ENCODE measurements around the gene RPL5.
A peak's percentile ranks its signal among the peaks of the same experiment; 100 is the strongest.
"Not testable (repeated sequence)": the region's sequence is repeated elsewhere in the genome, so short reads cannot be mapped to it uniquely, and the experiment has no call there.

RPL5 gene

GRCh38 chr1:92831762-92832536 is at the start of gene RPL5:
TSS of gene RPL5 (plus strand) at chr1:92832040. CDS start at chr1:92832115, 75 bp downstream.
- peak; percentile 92 to 94 for DNase-seq (ENCODE audit: low read depth in 2 of 2)

DNA sequence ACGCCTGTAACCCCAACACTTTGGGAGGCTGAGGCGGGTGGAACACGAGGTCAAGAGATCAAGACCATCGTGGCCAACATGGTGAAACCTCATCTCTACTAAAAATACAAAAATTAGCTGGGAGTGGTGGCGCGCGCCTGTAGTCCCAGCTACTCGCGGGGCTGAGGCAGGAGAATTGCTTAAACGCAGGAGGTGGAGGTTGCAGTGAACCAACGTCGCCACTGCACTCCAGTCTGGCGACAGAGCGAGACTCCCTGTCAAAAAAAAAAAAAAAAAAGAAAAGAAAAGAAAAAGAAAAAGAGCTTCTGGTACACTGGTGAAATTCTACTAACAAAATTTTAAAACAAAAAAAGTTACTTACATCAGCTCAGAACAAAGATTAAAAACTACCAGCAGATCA is 48.3 kb upstream of the RPL5 start:
- DNase-seq (ENCODE audit: low read depth in 2 of 2): not testable (repeated sequence)

- DNase-seq (ENCODE audit: low read depth in 2 of 2): peak; percentile 7 to 8
Observed at GRCh38 chr1:92784021-92784638, 47.7 kb upstream of the RPL5 start.

- peak; percentile 31 to 54 for DNase-seq (ENCODE audit: low read depth in 2 of 2)
Observed at GRCh38 chr1:92784639-92785500, 47.0 kb upstream of the RPL5 start, which contains the start of gene EVI5. TSS of gene EVI5 (minus strand) at chr1:92785108. CDS start at chr1:92736546, 48,562 bp downstream.

- DNase-seq (ENCODE audit: low read depth in 2 of 2): no peak
Observed at GRCh38 chr1:92786111-92786901, 45.5 kb upstream of the RPL5 start.

DNA sequence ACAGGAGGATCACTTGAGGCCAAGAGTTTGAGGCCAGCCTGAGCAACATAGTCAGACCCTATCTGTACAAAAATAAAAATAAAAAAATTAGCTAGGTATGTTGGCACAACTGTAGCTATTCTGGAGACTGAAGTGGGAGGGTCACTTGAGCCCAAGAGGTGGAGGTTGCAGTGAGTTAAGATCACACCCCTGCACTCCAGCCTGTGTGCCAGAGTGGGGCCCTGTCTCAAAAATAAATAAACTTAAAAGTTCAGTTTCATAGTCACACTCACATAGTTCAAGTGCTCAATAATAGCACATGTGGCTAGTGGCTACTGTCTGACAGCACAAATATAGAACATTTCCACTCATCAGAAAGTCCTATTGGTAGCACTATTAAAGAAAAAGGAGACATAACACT is 41.8 kb upstream of the RPL5 start:
- DNase-seq (ENCODE audit: low read depth in 2 of 2): no peak

DNA sequence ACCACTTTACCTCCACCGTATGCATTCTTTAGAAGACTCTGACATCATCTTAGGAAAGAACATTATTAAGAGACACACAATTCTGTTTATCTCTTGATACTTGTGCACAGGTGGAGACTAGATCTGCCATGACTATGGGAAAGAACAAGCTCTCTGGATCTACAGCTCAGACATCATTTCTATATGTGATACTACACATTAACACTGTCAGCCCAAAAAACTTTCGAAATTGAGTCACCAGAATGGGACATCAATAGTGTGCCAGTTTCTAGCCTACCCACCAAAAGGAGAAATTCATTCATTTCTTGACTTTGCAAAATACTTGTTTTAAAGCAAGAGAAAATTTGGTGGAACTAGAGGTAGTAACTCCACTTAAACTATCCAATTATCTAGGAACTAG is 41.0 kb upstream of the RPL5 start:
- no peak for DNase-seq (ENCODE audit: low read depth in 2 of 2)

DNA sequence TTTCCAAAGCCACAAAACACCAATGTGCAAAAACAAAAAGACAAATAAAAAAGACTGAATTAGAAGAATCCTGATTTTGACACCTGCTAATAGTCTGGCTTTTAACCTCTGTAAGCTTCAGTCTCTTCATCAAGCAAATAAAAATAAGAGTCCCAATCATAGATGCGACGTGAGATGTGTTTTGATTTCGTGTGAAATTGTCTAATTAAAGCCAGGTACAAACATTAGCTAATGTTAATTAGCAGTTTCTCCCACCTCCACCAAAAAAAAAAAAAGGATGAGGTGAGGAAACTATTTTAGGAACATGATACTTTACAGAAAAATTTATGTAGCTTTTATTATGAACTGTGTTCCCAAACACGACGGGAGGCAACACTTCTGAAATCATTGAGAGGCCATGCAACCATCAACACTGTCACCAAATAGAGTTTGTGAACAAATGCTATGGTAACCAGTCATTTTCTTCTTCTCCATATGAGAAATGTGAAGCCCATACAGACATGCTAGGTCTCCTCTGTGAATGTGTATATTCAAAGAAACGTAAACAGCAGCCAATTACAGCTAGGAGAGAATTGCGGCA is 40.3 kb upstream of the RPL5 start:
- no peak for DNase-seq (ENCODE audit: low read depth in 2 of 2)

GRCh38 chr1:92792340-92792782 is 39.5 kb upstream of the RPL5 start:
- no peak for DNase-seq (ENCODE audit: low read depth in 2 of 2)

GRCh38 chr1:92795166-92795565 is 36.7 kb upstream of the RPL5 start:
- no peak for DNase-seq (ENCODE audit: low read depth in 2 of 2)

- no peak for DNase-seq (ENCODE audit: low read depth in 2 of 2)
Observed at GRCh38 chr1:92797297-92797696, 34.5 kb upstream of the RPL5 start.

DNA sequence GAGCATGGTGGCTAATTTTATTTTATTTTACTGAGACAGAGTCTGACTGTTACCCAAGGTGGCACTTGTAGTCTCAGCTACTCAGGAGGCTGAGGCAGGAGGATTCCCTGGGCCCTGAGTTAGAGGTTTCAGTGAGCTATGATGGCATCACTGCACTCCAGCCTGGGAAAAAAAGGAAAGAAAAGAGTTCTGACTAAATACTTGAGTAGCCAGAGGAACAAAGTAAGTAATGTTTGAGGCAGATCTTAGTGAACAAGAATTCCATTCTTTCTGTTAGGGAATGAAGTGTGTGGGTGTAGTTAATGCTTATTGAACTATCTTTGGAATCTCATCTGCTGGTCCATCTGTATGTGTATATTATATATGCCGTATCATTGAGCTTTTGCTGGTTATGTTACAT is 33.9 kb upstream of the RPL5 start:
- no peak for DNase-seq (ENCODE audit: low read depth in 2 of 2)

- DNase-seq (ENCODE audit: low read depth in 2 of 2): no peak
Observed at GRCh38 chr1:92803140-92803887, 28.5 kb upstream of the RPL5 start.

DNA sequence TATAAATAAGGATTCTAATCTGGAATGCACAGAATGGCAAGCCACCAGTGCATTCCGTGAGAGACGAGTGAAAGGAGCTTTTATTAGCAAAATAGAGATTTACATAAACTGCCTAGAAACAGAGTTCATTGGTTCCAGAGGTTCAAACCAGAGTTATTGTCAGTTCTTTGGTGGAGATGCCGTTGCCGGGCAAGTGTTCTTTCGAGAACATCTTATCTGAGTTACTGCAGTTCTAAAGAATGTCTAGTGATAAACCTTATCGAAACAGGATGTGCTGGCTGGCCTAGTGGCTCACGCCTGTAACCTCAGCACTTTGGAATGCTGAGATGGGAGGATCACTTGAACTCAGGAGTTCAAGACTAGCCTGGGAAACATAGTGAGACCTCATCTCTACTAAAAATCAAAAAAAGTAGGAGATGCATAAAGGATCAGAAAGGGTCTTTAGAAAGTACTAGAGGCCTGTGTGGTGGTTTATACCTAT is 27.1 kb upstream of the RPL5 start:
- no peak for DNase-seq (ENCODE audit: low read depth in 2 of 2)

DNA sequence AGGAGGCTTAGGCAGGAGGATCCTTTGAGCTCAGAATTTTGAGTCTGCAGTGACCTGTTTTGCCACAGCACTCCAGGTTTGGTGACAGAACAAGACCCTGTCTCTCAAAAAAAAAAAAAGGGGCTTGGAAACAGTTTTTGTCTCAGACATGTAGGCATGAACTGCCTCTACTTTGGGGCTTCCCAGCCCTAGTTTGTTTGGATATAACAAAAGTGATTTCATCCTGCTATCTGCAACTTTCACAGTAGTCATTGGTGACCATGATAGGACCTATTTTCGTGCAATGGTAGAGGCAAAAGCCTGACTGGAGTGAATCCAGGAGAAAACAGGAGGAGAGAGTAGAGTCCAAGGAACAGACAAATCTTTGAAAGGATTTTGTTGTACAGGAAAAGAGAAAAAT is 26.6 kb upstream of the RPL5 start:
- no peak for DNase-seq (ENCODE audit: low read depth in 2 of 2)

GRCh38 chr1:92808381-92808780 is 23.5 kb upstream of the RPL5 start:
- DNase-seq (ENCODE audit: low read depth in 2 of 2): no peak

- no peak for DNase-seq (ENCODE audit: low read depth in 2 of 2)
Observed at GRCh38 chr1:92816732-92817131, 15.1 kb upstream of the RPL5 start.

DNA sequence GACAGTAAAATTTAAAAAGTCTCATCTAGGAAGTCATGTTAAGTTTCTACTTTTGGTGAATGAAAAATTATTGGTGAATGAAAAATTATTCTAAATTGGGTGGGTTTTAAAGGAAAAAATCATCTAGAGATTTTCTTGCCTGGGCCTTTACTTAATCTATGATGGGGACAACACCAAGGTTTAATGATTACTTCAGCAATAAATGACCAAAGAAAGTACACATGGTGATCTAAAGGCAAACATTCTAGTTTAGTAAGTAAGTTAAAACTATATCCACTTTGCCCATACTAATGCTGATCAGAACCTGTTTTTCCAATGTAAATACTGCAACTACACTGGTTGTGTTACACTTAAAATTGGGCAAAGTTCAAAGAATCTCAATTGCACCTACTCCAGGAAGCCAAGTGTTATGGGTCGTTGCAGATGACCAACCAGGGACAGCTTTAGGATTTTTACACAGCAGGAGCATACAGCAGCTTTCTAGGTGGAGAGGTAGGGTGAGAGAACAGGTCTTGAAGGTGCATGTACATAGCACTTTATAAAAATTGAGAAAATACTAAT is 14.6 kb upstream of the RPL5 start:
- DNase-seq (ENCODE audit: low read depth in 2 of 2): no peak

GRCh38 chr1:92817986-92818764 is 13.7 kb upstream of the RPL5 start:
- no peak for DNase-seq (ENCODE audit: low read depth in 2 of 2)
